CD4-positive, alpha-beta T cell (primary cell): ENCODE data around the gene DCAF6. TPM values are rescaled to one million over a fixed set of nuclear protein-coding genes. Genes with fewer than 3 reads are reported as not detected.

Experiments used
- ATAC-seq: fragments of 200-7000 bp; cut with Tn5 transposase; one replicate; pipeline ENCODE4 v1.10.0; 2022; ENCODE audit warnings: mild to moderate bottlenecking; ENCODE audit not compliant: poor library complexity
- CTCF ChIA-PET: fragments of 350-600 bp; sonication (Branson Sonifier 250); formaldehyde crosslinking; loops from one replicate; lab custom pipeline; 2021; ENCODE audit warnings: antibody characterized with exemption, inconsistent platforms; lab: Charles Lee
- POLR2A ChIA-PET: fragments of 350-600 bp; sonication (Branson Sonifier 250); formaldehyde crosslinking; loops from one replicate; lab custom pipeline; 2021; ENCODE audit warnings: antibody characterized with exemption, inconsistent platforms; lab: Charles Lee
- DNase-seq, 14 experiments: peaks; one replicate each; pipeline ENCODE4 v3.0.0-alpha.2; 2013 to 2020; ENCODE audit warnings: mixed read lengths in 2 of 14
- H3K27ac ChIP-seq, 2 donors: one replicate each; pipeline versions ENCODE4 v1.5.1 to v1.7.0; 2013; ENCODE audit warnings: low read length in 2 of 2, low read depth in 1 of 2, mild to moderate bottlenecking in 1 of 2
- H3K27me3 ChIP-seq, 2 experiments: 1 replicate in 1 of 2; 2 replicates in 1 of 2; pipeline versions ENCODE4 v1.6.1 to v1.7.0; 2013; ENCODE audit warnings: low read length in 2 of 2, control low read depth in 1 of 2, mild to moderate bottlenecking in 1 of 2, moderate library complexity in 1 of 2; ENCODE audit not compliant: insufficient read depth in 2 of 2, control insufficient read depth in 1 of 2
- H3K36me3 ChIP-seq: one replicate; pipeline ENCODE4 v1.6.1; 2013; ENCODE audit warnings: low read length, control low read depth; ENCODE audit not compliant: insufficient read depth
- H3K4me1 ChIP-seq: one replicate; pipeline ENCODE4 v1.6.1; 2013; ENCODE audit warnings: low read length, control low read depth; ENCODE audit not compliant: insufficient read depth
- H3K4me3 ChIP-seq: one replicate; pipeline ENCODE4 v1.5.1; 2013; ENCODE audit warnings: mild to moderate bottlenecking, low read length, moderate library complexity
- H3K9me3 ChIP-seq, 2 experiments: 1 replicate in 1 of 2; 2 replicates in 1 of 2; pipeline versions ENCODE4 v1.6.1 to v1.7.0; 2013; ENCODE audit warnings: low read length in 2 of 2, mild to moderate bottlenecking in 2 of 2, control low read depth in 1 of 2, moderate library complexity in 1 of 2; ENCODE audit not compliant: control insufficient read depth in 1 of 2, insufficient read depth in 1 of 2
- H3K27ac Mint-ChIP-seq: one replicate; pipeline ENCODE4 v1.8.0; 2020; ENCODE audit warnings: mixed read lengths
- H3K27me3 Mint-ChIP-seq: one replicate; pipeline ENCODE4 v1.8.0; 2021; ENCODE audit warnings: mixed read lengths
- H3K36me3 Mint-ChIP-seq: one replicate; pipeline ENCODE4 v1.8.0; 2021; ENCODE audit warnings: low read depth, mixed read lengths
- H3K4me1 Mint-ChIP-seq: one replicate; pipeline ENCODE4 v1.8.0; 2021; ENCODE audit warnings: low read depth, mixed read lengths
- H3K4me3 Mint-ChIP-seq: one replicate; pipeline ENCODE4 v1.8.0; 2020; ENCODE audit warnings: mild to moderate bottlenecking, mixed read lengths
- H3K9me3 Mint-ChIP-seq: one replicate; pipeline ENCODE4 v1.8.0; 2020; ENCODE audit warnings: mixed read lengths
- CTCF ChIP-seq: fragments of 200-600 bp; IDR thresholded peaks from one replicate; pipeline ENCODE4 v1.8.0; 2022; ENCODE audit warnings: antibody characterized with exemption, mild to moderate bottlenecking
- intact Hi-C, 2 experiments: fragments of 100-400 bp; cut with DNase I in 1 of 2; cut with micrococcal nuclease in 1 of 2; formaldehyde crosslinking; loops; one replicate each; pipeline versions ENCODE4 v1.15.1 to v1.9.0; 2023 to 2025; cut with DNase I, micrococcal nuclease
- total RNA-seq, 174 experiments: library from RNA in 2 of 174; stranded (reverse) in 2 of 174; gene quantifications; one replicate each; pipeline ENCODE4 v1.2.3 and lab custom pipeline; 2021 to 2026

The DCAF6 gene
- total RNA-seq, 2 experiments from 2014 or later: 13.3 to 13.6 TPM

GRCh38 chr1:167957710-167958109 lies 21.2 kb downstream of the DCAF6 start:
- Histone ChIP-seq H3K27me3 (no peaks in the 10 kb centered on the region), H3K4me3 (no peak overlapping the region), H3K36me3 (peaks cover 13% of the 10 kb centered on the region), H3K9me3 (no peaks in the 10 kb centered on the region), H3K27ac (no peak overlapping the region), H3K4me1 (no peaks in the 10 kb centered on the region)
- no peak for ATAC-seq
- intact Hi-C loops: no loop called here
- POLR2A ChIA-PET: no interaction called here
- no peaks in the 10 kb centered on the region for H3K27me3 Mint-ChIP-seq
- CTCF ChIA-PET: no interaction called here
- TF ChIP-seq CTCF: no peak
- peaks cover 79% of the 10 kb centered on the region for H3K36me3 Mint-ChIP-seq
- H3K9me3 Mint-ChIP-seq: no peaks in the 10 kb centered on the region
- H3K4me3 Mint-ChIP-seq: no peak overlapping the region
- H3K4me1 Mint-ChIP-seq: peaks cover 29% of the 10 kb centered on the region
- H3K27ac Mint-ChIP-seq: no peak overlapping the region
- DNase-seq: no peak

- Mint-ChIP-seq H3K9me3 (no peaks in the 10 kb centered on the region), H3K27me3 (no peaks in the 10 kb centered on the region), H3K4me1 (peaks cover 19% of the 10 kb centered on the region), H3K4me3 (no peak overlapping the region), H3K36me3 (peaks cover 69% of the 10 kb centered on the region), H3K27ac (no peak overlapping the region)
- intact Hi-C loops: no loop called here
- Histone ChIP-seq H3K4me3 (no peak overlapping the region), H3K27ac (no peak overlapping the region), H3K4me1 (no peaks in the 10 kb centered on the region), H3K9me3 (no peaks in the 10 kb centered on the region), H3K27me3 (no peaks in the 10 kb centered on the region), H3K36me3 (peaks cover 2% of the 10 kb centered on the region)
- TF ChIP-seq CTCF: no peak
- POLR2A ChIA-PET: no interaction called here
- DNase-seq (no peak), ATAC-seq (no peak)
- CTCF ChIA-PET: no interaction called here
Measured at GRCh38 chr1:167964646-167965045, 28.2 kb downstream of the DCAF6 start.

- intact Hi-C loops: no loop called here
- H3K4me3 Mint-ChIP-seq: no peak overlapping the region
- no peak overlapping the region for H3K27ac ChIP-seq
- no peaks in the 10 kb centered on the region for H3K9me3 Mint-ChIP-seq
- ATAC-seq (no peak), DNase-seq (no peak)
- no peaks in the 10 kb centered on the region for H3K27me3 ChIP-seq
- no peaks in the 10 kb centered on the region for H3K4me1 ChIP-seq
- POLR2A ChIA-PET: no interaction called here
- H3K36me3 Mint-ChIP-seq: peaks cover 62% of the 10 kb centered on the region
- H3K36me3 ChIP-seq: peaks cover 2% of the 10 kb centered on the region
- CTCF ChIA-PET: no interaction called here
- H3K27ac Mint-ChIP-seq: no peak overlapping the region
- no peaks in the 10 kb centered on the region for H3K9me3 ChIP-seq
- no peak overlapping the region for H3K4me3 ChIP-seq
- no peaks in the 10 kb centered on the region for H3K27me3 Mint-ChIP-seq
- peaks cover 15% of the 10 kb centered on the region for H3K4me1 Mint-ChIP-seq
- TF ChIP-seq CTCF: no peak
Measured at GRCh38 chr1:167966050-167966449, 29.6 kb downstream of the DCAF6 start.
